Peyer's patch (tissue), 4 donors: ENCODE data around the gene UBE3B. TPM values are rescaled to one million over a fixed set of nuclear protein-coding genes. Genes with fewer than 3 reads are reported as not detected.

Experiments used
- DNase-seq, 3 donors: peaks; one replicate each; pipeline ENCODE4 v3.0.0-alpha.2; 2017 to 2019
- H3K27ac ChIP-seq, 4 donors: fragments of 200-600 bp; sonication (generic); one replicate each; pipeline ENCODE4 v1.5.1; 2016 to 2019
- H3K27me3 ChIP-seq, 2 donors: fragments of 200-600 bp; sonication (generic); one replicate each; pipeline ENCODE4 v1.5.1; 2019
- H3K36me3 ChIP-seq, 3 donors: fragments of 200-600 bp; sonication (generic); one replicate each; pipeline ENCODE4 v1.5.1; 2016 to 2019
- H3K4me1 ChIP-seq, 4 donors: fragments of 200-600 bp; sonication (generic); one replicate each; pipeline ENCODE4 v1.5.1; 2016 to 2019
- H3K4me3 ChIP-seq, 4 donors: fragments of 200-600 bp; sonication (generic); 1 replicate in 3 of 4; 2 replicates in 1 of 4; pipeline ENCODE4 v1.5.1; 2016 to 2019; ENCODE audit warnings: mild to moderate bottlenecking in 1 of 4
- H3K9me3 ChIP-seq, 4 donors: fragments of 200-600 bp; sonication (generic); one replicate each; pipeline ENCODE4 v1.5.1; 2016 to 2019; ENCODE audit warnings: mild to moderate bottlenecking in 1 of 4
- POLR2A ChIP-seq, 2 donors: fragments of 450-650 bp; IDR thresholded peaks; one replicate each; pipeline ENCODE4 v1.5.1; 2017; ENCODE audit warnings: antibody characterized with exemption in 2 of 2, mild to moderate bottlenecking in 2 of 2, moderate library complexity in 2 of 2
- total RNA-seq, 4 donors: library from RNA; depleted of rRNA; stranded (reverse); fragments of >200 nt; gene quantifications; one replicate each; pipeline ENCODE4 v1.1.0, GENCODE V29; 2016
- TF ChIP-seq, protein P1 (sequence below), 6 experiments: fragments of 450-650 bp in 4 of 6; fragments of 200-600 bp in 2 of 6; sonication (generic) in 1 of 6; IDR thresholded peaks; one replicate each; pipeline ENCODE4 v1.5.1; 2017 to 2019; ENCODE audit warnings: antibody characterized with exemption in 6 of 6, mild to moderate bottlenecking in 3 of 6, moderate library complexity in 1 of 6

Gene UBE3B
- total RNA-seq, 4 donors from 2014 or later = 43.8 to 77.0 (median 57.3) TPM

DNA sequence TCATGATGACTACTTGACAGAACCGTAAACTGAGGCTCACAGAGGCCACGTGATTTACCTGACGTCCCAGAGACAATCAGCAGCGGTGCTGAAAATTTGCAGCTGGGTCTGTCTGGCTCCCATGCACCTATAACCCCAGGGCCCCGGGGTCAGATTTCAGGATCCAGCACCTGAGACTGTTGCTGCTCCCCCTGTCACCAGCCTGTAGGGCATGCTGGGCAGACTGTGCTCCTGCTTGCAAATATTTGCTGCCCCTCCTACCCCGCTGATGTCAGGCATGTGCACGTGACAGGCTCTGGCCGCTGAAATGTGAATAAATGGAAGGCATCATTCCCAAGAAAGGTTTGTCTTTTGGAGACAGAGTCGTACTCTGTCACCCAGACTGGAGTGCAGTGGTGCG lies 89.9 kb downstream of the UBE3B start:
- no peak for DNase-seq
- peaks cover 0 to 75% (median 0%) of the 10 kb centered on the region in 3 donors for H3K36me3 ChIP-seq
- no peak for TF ChIP-seq POLR2A (IDR thresholded peaks at IDR 0.05)
- TF ChIP-seq, protein P1, sequence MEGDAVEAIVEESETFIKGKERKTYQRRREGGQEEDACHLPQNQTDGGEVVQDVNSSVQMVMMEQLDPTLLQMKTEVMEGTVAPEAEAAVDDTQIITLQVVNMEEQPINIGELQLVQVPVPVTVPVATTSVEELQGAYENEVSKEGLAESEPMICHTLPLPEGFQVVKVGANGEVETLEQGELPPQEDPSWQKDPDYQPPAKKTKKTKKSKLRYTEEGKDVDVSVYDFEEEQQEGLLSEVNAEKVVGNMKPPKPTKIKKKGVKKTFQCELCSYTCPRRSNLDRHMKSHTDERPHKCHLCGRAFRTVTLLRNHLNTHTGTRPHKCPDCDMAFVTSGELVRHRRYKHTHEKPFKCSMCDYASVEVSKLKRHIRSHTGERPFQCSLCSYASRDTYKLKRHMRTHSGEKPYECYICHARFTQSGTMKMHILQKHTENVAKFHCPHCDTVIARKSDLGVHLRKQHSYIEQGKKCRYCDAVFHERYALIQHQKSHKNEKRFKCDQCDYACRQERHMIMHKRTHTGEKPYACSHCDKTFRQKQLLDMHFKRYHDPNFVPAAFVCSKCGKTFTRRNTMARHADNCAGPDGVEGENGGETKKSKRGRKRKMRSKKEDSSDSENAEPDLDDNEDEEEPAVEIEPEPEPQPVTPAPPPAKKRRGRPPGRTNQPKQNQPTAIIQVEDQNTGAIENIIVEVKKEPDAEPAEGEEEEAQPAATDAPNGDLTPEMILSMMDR (IDR thresholded peaks at IDR 0.05) = no peak

DNA sequence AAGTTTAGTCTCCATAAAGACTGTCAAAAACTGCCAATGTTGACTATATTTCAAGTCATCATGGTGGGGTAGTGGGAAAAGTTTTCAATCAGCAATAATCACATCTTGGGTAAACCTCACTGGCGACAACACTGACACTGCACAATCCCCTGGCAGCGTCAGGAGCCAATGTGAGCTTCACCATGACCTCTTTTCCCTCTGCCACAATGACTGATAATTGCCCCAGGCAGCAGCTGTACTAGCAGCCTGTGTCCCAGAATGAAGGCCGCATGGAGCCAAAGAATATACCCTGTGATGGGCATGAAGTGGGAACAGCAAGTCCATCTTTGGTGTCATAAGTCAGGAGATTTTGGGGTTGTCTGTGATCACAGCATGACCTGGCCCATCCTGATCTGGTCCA lies 90.5 kb downstream of the UBE3B start:
- no peak for TF ChIP-seq POLR2A (IDR thresholded peaks at IDR 0.05)
- TF ChIP-seq, protein P1 (IDR thresholded peaks at IDR 0.05) = no peak
- no peak overlapping the region for H3K4me3 ChIP-seq
- peaks cover 0 to 69% (median 0%) of the 10 kb centered on the region in 3 donors for H3K36me3 ChIP-seq
- H3K27me3 ChIP-seq = no peaks in the 10 kb centered on the region
- H3K27ac ChIP-seq = no peak overlapping the region
- DNase-seq = no peak
- H3K4me1 ChIP-seq = peaks cover 0 to 5% (median 0%) of the 10 kb centered on the region in 4 donors
- H3K9me3 ChIP-seq = no peaks in the 10 kb centered on the region

More for the DNA sequence above, 89.9 kb downstream of the UBE3B start:
- no peaks in the 10 kb centered on the region for H3K27me3 ChIP-seq
- H3K27ac ChIP-seq = no peak overlapping the region
- H3K9me3 ChIP-seq = peaks cover 0 to 6% (median 0%) of the 10 kb centered on the region in 4 donors
- H3K4me1 ChIP-seq = no peaks in the 10 kb centered on the region
- no peak overlapping the region for H3K4me3 ChIP-seq

DNA sequence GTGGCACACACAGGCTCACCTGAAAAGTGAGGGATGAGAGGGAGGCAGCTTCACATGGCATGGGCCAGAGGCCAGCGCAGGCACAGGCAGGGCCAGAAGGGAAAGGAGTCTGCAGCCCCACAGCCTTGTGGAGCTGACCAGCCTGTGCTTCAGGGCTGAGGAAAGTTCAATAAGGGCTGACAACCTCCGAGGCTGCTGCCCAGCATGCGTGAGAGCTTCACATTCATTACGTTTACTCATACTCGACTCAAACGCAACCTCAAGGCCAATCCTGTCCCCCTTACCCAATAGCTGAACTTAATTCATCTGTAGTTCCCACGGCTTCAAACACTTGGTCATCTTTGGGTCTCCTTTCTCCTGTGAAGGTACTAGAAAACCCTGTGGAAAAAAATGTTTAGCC lies 91.1 kb downstream of the UBE3B start:
- no peak for TF ChIP-seq POLR2A (IDR thresholded peaks at IDR 0.05)
- TF ChIP-seq, protein P1 (IDR thresholded peaks at IDR 0.05) = no peak
- Histone ChIP-seq H3K4me3 (no peak overlapping the region), H3K27me3 (no peaks in the 10 kb centered on the region), H3K9me3 (no peaks in the 10 kb centered on the region), H3K4me1 (peaks cover 0 to 5% (median 0%) of the 10 kb centered on the region in 4 donors), H3K27ac (no peak overlapping the region), H3K36me3 (peaks cover 0 to 65% (median 0%) of the 10 kb centered on the region in 3 donors)
- no peak for DNase-seq

DNA sequence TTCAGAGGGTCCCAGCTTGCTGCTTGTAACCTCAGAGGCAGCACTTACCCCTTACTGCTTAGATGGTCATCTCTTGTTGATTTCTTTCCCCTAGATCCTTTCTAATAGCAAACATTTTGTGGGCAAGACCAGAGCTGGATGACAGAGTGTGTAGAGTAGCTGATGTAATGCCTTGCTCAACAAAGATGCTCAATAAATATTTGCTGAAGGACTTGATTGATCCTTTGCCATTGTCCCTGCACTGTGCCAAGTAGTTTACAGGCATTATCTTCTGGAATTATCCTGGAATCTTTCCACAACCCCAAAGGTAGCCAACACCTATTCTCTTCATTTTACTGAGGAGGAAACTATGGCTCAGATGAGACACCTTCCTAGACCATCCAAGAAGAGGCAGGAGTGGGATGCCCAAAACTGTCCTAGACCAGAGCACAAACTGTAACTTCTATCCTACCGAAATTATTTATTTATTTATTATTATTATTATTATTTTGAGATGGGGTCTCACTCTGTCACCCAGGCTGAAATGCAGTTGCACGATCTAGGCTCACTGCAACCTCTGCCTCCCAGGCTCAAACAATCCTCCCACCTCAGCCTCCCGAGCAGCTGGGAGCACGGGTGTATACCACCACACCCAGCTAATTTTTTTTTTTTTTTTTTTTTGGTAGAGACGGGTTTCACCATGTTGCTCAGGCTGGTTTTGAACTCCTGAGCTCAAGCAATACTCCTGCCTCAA lies 94.5 kb downstream of the UBE3B start:
- H3K36me3 ChIP-seq = peaks cover 0 to 43% (median 0%) of the 10 kb centered on the region in 3 donors
- H3K27ac ChIP-seq = no peak overlapping the region
- H3K27me3 ChIP-seq = no peaks in the 10 kb centered on the region
- no peaks in the 10 kb centered on the region for H3K9me3 ChIP-seq
- H3K4me3 ChIP-seq = no peak overlapping the region
- H3K4me1 ChIP-seq = peaks cover 0 to 15% (median 3%) of the 10 kb centered on the region in 4 donors
- TF ChIP-seq, protein P1 (IDR thresholded peaks at IDR 0.05) = no peak
- no peak for TF ChIP-seq POLR2A (IDR thresholded peaks at IDR 0.05)
- no peak for DNase-seq

DNA sequence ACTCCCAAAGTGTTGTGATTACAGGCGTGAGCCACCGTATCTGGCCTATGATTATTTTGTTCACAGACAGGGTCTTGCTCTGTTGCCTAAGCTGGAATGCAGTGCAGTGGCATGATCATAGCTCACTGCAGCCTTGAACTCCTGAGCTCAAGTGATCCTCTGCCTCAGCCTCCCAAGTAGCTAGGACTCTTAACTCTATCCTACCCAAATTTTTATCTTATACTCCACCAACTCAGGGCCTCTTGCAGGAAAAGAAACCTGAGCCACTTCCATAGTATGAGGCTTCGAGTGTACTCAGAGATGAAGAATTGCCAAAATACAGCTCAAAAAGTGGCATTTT lies 95.0 kb downstream of the UBE3B start:
- peak overlapping the region in 2 of 4 donors; percentile 84 to 91 for H3K27ac ChIP-seq
- peaks cover 0 to 43% (median 0%) of the 10 kb centered on the region in 3 donors for H3K36me3 ChIP-seq

More for the DNA sequence above, 95.0 kb downstream of the UBE3B start:
- Histone ChIP-seq H3K27me3 (no peaks in the 10 kb centered on the region), H3K4me1 (peaks cover 0 to 15% (median 3%) of the 10 kb centered on the region in 4 donors), H3K4me3 (peak overlapping the region in 3 of 4 donors; percentile 71 to 95 (median 82)), H3K9me3 (no peaks in the 10 kb centered on the region)
- DNase-seq = no peak
- TF ChIP-seq POLR2A (IDR thresholded peaks at IDR 0.05) = no peak
- TF ChIP-seq, protein P1 (IDR thresholded peaks at IDR 0.05) = no peak
